GM20000 (cell line): ENCODE measurements around the gene TRIOBP.

Experiments used
- DNase-seq: peaks from one replicate; pipeline ENCODE4 v3.0.0; 2012; ENCODE audit warnings: low spot score
- CTCF ChIP-seq: IDR thresholded peaks from 2 replicates; pipeline ENCODE4 v1.5.1; 2012; ENCODE audit warnings: mild to moderate bottlenecking, control low read depth; ENCODE audit errors: extremely low read depth, missing control alignments

The TRIOBP gene

DNA sequence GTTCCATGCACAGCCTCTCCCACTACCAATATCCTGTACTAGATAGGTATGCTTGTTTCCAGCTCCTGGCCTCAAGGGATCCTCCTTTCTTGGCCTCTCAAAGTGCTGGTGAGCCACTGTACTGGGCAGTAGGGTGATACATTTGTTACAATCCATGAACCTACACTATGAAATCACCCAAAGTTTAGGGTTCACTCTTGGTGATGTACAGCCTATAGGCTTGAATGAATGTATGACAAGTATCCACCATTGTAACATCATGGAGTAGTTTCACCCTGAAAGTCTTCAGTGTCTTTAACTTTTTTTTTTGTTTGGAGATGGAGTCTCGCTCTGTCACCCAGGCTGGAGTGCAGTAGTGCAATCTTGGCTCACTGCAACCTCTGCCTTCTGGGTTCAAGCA is 31.8 kb downstream of the TRIOBP start:
- TF ChIP-seq CTCF: no peak
- no peak for DNase-seq

DNA sequence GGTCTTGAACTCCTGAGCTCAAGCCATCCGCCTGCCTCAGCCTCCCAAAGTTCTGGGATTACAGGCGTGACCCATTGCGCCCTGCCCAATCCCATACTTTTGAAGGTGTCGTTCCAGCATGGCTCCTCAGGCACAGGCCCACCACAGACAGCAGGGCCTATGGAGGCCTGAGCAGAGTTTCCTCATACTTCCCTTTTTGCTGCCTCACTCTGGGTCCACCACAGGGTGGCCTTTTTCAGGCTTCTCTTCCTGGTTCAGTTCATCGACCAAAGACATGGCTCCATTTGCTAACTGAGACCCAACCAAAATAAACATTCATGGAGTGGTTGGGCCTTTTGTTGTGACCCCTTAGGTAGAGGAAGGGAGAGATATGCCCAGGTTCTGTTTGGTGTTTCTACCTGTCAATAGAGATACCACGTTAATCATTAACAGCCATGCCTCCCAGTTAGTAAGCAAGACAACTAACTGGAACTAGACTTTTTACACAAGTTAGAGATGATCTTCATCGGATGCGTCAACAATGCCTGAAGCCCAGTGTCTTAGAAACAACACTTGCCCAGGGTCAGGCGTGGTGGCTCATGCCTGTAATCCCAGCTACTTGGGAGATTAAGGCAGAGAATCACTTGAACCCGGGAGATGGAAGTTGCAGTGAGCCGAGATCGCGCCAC is 35.1 kb downstream of the TRIOBP start:
- TF ChIP-seq CTCF: no peak
- DNase-seq: peak; percentile 53

DNA sequence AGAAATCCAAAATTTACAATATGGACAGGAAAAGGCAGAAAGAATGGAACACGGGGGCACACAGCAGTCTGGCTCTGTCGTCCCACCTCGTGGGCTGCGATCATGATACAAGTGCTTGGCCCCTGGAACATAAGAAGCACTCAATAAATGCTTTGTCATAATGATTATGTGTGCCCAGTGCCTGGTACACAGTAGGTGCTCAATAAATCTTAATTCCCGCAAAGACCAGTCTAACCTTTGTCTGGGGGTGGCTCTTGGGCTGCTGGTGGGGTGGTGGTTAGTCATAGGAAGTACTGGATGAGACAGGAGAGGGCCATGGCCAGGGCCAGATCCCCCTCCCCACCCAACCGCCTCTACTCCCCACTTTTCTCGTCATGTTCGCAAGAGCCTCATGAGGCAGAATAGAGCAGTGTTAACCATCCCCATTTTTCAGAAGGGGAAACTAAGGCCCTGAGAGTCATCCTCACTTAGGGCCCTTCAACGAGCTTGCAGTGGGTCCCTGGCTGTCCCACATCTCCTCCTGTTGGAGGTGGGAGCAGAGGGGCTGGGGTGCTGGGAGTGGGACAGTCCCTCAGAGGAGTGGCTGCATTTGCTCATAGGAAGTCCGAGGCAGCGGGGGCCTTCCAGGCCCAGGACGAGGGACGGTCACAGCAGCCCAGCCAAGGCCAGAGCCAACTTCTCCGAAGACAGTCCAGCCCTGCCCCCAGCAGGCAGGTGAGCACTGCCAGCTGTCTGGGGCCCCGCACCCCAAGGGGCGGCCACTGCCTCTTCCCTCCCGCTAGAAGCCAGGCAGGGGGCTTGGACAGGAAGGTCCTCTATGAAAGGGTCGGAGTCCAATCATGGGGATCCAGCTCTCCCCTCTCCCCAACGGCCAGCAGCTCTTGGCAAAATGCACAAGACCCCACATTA is 36.1 kb downstream of the TRIOBP start:
- no peak for TF ChIP-seq CTCF
- DNase-seq: no peak

GRCh38 chr22:37733625-37734401 is 37.0 kb downstream of the TRIOBP start:
- TF ChIP-seq CTCF: no peak
- DNase-seq: no peak

- TF ChIP-seq CTCF: no peak
- no peak for DNase-seq
Measured at GRCh38 chr22:37734402-37734700, 37.5 kb downstream of the TRIOBP start.

GRCh38 chr22:37734964-37735451 is 38.2 kb downstream of the TRIOBP start:
- TF ChIP-seq CTCF: no peak
- no peak for DNase-seq
